Measurements from ENCODE around the gene SLC41A1. TPM values are rescaled to one million over a fixed set of nuclear protein-coding genes. Genes with fewer than 3 reads are reported as not detected.
A peak's percentile ranks its signal among the peaks of the same experiment; 100 is the strongest.

The SLC41A1 gene
- total and polyA plus RNA-seq, 12 donors: 97.0 to 566 (median 303) TPM

GRCh38 chr1:205804605-205805004, 8.4 kb downstream of the SLC41A1 start:
- peaks cover 3 to 98% (median 60%) of the 10 kb centered on the region in 9 donors for H3K4me1 ChIP-seq
- no peaks in the 10 kb centered on the region for H3K27me3 ChIP-seq
- intact Hi-C loops (cut with DNase I): loop anchor here in 3 of 10 donors (5.0 to 10.0 kb wide), 4 partner anchors 93 to 300 kb away; no protein-coding TSS in a partner anchor
- H3K9me3 ChIP-seq: no peaks in the 10 kb centered on the region
- no peak for TF ChIP-seq CTCF (IDR thresholded peaks at IDR 0.05)
- DNase-seq (no peak), ATAC-seq (no peak)
- H3K36me3 ChIP-seq: peaks cover 0 to 48% (median 10%) of the 10 kb centered on the region in 9 donors
- H3K4me3 ChIP-seq: peak overlapping the region in 5 of 10 donors; percentile 0 to 77 (median 15)
- 58 to 76% methylated on average over 2 of the region's 2 CpGs for WGBS, 2 donors
- peak overlapping the region in 4 of 10 donors; percentile 22 to 44 (median 28) for H3K27ac ChIP-seq

- Histone ChIP-seq H3K4me1 (peaks cover 3 to 98% (median 54%) of the 10 kb centered on the region in 9 donors), H3K27ac (peak overlapping the region in 6 of 10 donors; percentile 9 to 44 (median 24)), H3K36me3 (peaks cover 0 to 48% (median 16%) of the 10 kb centered on the region in 9 donors), H3K4me3 (peak overlapping the region in 4 of 10 donors; percentile 0 to 77 (median 18)), H3K9me3 (no peaks in the 10 kb centered on the region), H3K27me3 (no peaks in the 10 kb centered on the region)
- no peak for TF ChIP-seq CTCF (IDR thresholded peaks at IDR 0.05)
- ATAC-seq: no peak
- DNase-seq: no peak
- WGBS, 2 donors: 53 to 61% methylated on average over 4 of the region's 4 CpGs
- intact Hi-C loops (cut with DNase I): loop anchor here in 2 of 10 donors (5.0 to 10.0 kb wide), 2 partner anchors 103 to 301 kb away; no protein-coding TSS in a partner anchor
These were observed 9.0 kb downstream of the SLC41A1 start for GRCh38 chr1:205803986-205804385.

- Histone ChIP-seq H3K36me3 (peaks cover 4 to 62% (median 33%) of the 10 kb centered on the region in 9 donors), H3K4me3 (peak overlapping the region in 1 of 10 donors; percentile 1)
- no peak for DNase-seq
These were observed 10.9 kb downstream of the SLC41A1 start for GRCh38 chr1:205802060-205802459.

More at GRCh38 chr1:205802060-205802459, 10.9 kb downstream of the SLC41A1 start:
- WGBS, 2 donors: 63 to 73% methylated on average over 8 of the region's 8 CpGs
- peak in 4 of 8 donors; percentile 22 to 58 (median 40) for ATAC-seq
- intact Hi-C loops (cut with DNase I): loop anchor here in 2 of 10 donors (5.0 to 10.0 kb wide), 2 partner anchors 105 to 303 kb away; no protein-coding TSS in a partner anchor
- H3K27me3 ChIP-seq: no peaks in the 10 kb centered on the region
- peaks cover 3 to 99% (median 57%) of the 10 kb centered on the region in 9 donors for H3K4me1 ChIP-seq
- H3K27ac ChIP-seq: peak overlapping the region in 6 of 10 donors; percentile 17 to 71 (median 63)
- TF ChIP-seq CTCF (IDR thresholded peaks at IDR 0.05): no peak
- no peaks in the 10 kb centered on the region for H3K9me3 ChIP-seq
